ENCODE measurements around the gene KMT2B.

Gene KMT2B

DNA sequence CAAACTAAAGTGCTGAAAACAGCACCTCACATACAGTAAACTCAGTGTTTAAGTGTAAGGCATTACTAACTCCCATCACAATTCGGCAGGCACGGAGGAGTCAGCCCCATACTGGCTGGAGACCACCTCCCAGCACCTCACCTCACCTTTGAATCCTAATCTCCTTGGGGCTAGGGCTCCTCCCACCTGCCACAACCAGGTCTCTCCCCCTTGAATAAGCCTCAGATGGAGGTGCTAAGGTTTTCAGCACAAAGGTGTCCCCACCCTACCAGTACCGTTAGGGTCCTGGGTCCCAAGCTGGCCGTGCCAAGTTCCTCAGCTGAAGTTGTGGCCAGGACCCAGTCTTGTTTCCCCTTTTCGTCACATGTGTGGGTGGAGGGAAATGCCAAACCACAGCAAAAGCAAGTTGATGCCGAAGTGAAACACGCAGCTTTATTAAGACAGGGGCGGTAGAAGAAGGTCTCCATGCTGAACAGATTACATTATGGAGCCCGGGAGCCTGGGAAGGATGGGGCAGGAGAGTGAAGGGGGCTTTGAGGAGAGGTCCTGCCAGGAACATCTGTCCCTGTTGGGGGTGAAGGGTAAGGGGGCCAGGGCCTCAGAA is 24.4 kb downstream of the KMT2B start, which contains the start of gene IGFLR1:
TSS of gene IGFLR1 (minus strand) at position 332 of the 604 bp plus-strand sequence. CDS start 1,272 bp downstream, outside the sequence.
- H2AFZ ChIP-seq (ENCODE audit: low read length), result no peak within 1 kb of the TSS
- H3K4me1 ChIP-seq (ENCODE audit: insufficient read depth, low read length, severe bottlenecking), result peaks cover 61% of the 10 kb centered on the region
- no peaks in the 10 kb centered on the region for H3K9me3 ChIP-seq (ENCODE audit: low read length)
- H3K4me2 ChIP-seq (ENCODE audit: low read length), result peak within 1 kb of the TSS; percentile 58
- H4K20me1 ChIP-seq (ENCODE audit: insufficient read depth, low read length), result no peaks in the 10 kb centered on the region
- H3K4me3 ChIP-seq (ENCODE audit: low read depth, low read length, poor library complexity, severe bottlenecking), result peak within 1 kb of the TSS; percentile 71
- H3K36me3 ChIP-seq (ENCODE audit: insufficient read depth, low read length), result peaks cover 19% of the 10 kb centered on the region
- no peak for TF ChIP-seq EZH2 (IDR thresholded peaks at IDR 0.05; ENCODE audit: borderline replicate concordance, low read length)
- H3K9ac ChIP-seq (ENCODE audit: low read length), result peak within 1 kb of the TSS; percentile 44; the same call in 1 of the 2 replicates
- H3K27me3 ChIP-seq (ENCODE audit: insufficient read depth, low read length), result no peaks in the 10 kb centered on the region
- no peaks in the 10 kb centered on the region for H3K9me2 ChIP-seq (ENCODE audit: low read depth, low read length)
- H3F3A ChIP-seq (ENCODE audit: insufficient read depth, low read length), result no peaks in the 10 kb centered on the region
- no peaks in the 10 kb centered on the region for H3K79me2 ChIP-seq (ENCODE audit: insufficient read depth, low read length)
- peak within 1 kb of the TSS; percentile 86 for H3K27ac ChIP-seq (ENCODE audit: low read depth, low read length, poor library complexity, severe bottlenecking)

DNA sequence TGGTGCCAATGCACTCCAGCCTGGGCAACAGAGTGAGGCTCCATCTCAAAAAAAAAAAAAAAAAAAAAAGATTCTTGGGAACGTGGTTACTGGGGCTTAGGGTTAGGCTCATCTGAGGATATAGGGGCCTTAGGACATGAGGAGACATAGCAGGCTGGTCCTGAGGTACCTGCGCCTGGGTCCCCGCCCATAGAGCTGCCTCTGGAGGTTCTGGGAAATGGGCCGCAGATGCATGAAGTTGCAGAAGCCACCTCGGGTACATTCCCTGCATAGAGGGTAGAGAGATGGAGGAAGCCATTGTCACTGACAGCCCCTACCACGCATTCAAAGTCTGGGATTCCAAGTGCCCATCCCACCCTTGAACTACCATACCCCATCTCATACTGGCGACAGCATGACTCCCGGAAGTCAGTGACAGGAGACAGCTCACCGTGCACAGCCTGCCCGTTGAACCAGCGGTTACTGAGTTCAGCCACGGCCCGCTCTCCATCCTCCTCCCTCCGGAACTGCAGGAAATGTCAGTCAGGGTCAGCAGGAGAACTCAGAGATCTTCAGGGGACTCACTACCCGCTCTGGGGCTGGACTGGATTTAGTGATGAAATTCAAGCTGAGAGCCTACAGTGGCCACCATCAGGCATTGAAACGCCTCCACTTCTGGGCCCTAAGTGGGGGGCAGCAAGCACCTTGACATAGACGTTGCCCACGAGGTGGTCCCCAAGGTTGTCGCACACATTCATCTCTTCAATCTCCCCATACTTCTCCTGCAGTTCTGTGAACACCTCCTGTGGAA is 26.0 kb downstream of the KMT2B start:
- peak overlapping the region; percentile 91 for H3K4me3 ChIP-seq (ENCODE audit: low read depth, low read length, poor library complexity, severe bottlenecking)
- H3K9ac ChIP-seq (ENCODE audit: low read length), result peak overlapping the region; percentile 92
- no peak overlapping the region for H2AFZ ChIP-seq (ENCODE audit: low read length)
- no peaks in the 10 kb centered on the region for H3K9me2 ChIP-seq (ENCODE audit: low read depth, low read length)
- peaks cover 69% of the 10 kb centered on the region for H3K4me1 ChIP-seq (ENCODE audit: insufficient read depth, low read length, severe bottlenecking)
- H3K9me3 ChIP-seq (ENCODE audit: low read length), result no peaks in the 10 kb centered on the region
- H3K27ac ChIP-seq (ENCODE audit: low read depth, low read length, poor library complexity, severe bottlenecking), result peak overlapping the region; percentile 97
- peaks cover 4% of the 10 kb centered on the region for H3K36me3 ChIP-seq (ENCODE audit: insufficient read depth, low read length)
- H3K4me2 ChIP-seq (ENCODE audit: low read length), result peak overlapping the region; percentile 87
- H4K20me1 ChIP-seq (ENCODE audit: insufficient read depth, low read length), result no peaks in the 10 kb centered on the region
- TF ChIP-seq EZH2 (IDR thresholded peaks at IDR 0.05; ENCODE audit: borderline replicate concordance, low read length), result no peak
- TF ChIP-seq, protein P1, sequence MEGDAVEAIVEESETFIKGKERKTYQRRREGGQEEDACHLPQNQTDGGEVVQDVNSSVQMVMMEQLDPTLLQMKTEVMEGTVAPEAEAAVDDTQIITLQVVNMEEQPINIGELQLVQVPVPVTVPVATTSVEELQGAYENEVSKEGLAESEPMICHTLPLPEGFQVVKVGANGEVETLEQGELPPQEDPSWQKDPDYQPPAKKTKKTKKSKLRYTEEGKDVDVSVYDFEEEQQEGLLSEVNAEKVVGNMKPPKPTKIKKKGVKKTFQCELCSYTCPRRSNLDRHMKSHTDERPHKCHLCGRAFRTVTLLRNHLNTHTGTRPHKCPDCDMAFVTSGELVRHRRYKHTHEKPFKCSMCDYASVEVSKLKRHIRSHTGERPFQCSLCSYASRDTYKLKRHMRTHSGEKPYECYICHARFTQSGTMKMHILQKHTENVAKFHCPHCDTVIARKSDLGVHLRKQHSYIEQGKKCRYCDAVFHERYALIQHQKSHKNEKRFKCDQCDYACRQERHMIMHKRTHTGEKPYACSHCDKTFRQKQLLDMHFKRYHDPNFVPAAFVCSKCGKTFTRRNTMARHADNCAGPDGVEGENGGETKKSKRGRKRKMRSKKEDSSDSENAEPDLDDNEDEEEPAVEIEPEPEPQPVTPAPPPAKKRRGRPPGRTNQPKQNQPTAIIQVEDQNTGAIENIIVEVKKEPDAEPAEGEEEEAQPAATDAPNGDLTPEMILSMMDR (IDR thresholded peaks at IDR 0.05; ENCODE audit: low read length), result no peak
- no peaks in the 10 kb centered on the region for H3F3A ChIP-seq (ENCODE audit: insufficient read depth, low read length)
- H3K79me2 ChIP-seq (ENCODE audit: insufficient read depth, low read length), result no peaks in the 10 kb centered on the region
- H3K27me3 ChIP-seq (ENCODE audit: insufficient read depth, low read length), result no peaks in the 10 kb centered on the region

DNA sequence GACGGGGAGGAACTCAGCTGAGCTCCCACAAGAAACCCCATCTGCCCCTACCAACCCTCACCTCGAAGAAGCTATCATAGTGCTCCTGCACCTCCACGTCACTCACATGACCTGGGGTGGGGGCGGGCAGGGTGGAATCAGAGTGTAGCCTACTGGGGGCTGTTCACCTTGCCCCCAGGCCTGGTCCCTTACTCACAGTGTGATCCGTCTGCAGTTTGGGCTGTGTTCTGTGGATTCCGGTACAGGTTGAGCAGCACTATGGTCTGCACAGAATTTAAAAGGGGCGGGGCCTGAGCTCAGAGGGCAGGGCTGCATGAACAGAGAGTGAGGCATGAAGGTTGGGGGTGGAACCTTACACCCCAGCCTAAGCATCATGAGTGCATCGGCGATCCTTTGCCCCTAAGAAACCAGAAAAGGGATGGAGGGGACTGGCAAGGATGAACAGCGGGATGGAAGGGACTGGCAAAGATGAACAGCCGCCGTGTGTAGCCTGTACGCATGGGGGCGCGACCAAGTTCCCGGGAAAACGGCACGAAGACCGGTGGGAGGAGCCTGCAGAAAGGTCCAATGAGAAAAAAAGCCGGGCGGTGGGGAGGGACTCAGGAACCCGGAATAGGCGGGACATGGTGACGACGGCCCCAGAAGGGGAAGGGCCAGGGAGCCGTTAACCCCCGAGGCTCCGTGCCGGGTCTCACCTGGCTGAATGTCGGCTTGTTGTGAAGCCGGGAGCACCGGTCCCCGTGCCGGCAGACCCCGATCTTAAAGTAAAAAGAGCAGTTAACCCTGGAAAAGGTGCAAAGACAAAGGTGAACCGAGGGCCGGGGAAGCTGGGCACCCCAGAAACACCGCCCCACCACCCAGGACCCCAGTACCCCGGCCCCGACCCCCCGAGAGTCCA is 26.9 kb downstream of the KMT2B start:
- Histone ChIP-seq H3K4me1 (ENCODE audit: insufficient read depth, low read length, severe bottlenecking) (peaks cover 73% of the 10 kb centered on the region), H3K79me2 (ENCODE audit: insufficient read depth, low read length) (no peaks in the 10 kb centered on the region), H3K4me2 (ENCODE audit: low read length) (peak overlapping the region; percentile 87), H3F3A (ENCODE audit: insufficient read depth, low read length) (no peaks in the 10 kb centered on the region), H3K9ac (ENCODE audit: low read length) (peak overlapping the region; percentile 92), H3K27me3 (ENCODE audit: insufficient read depth, low read length) (no peaks in the 10 kb centered on the region), H3K36me3 (ENCODE audit: insufficient read depth, low read length) (no peaks in the 10 kb centered on the region), H3K9me3 (ENCODE audit: low read length) (no peaks in the 10 kb centered on the region), H2AFZ (ENCODE audit: low read length) (no peak overlapping the region), H4K20me1 (ENCODE audit: insufficient read depth, low read length) (no peaks in the 10 kb centered on the region), H3K4me3 (ENCODE audit: low read depth, low read length, poor library complexity, severe bottlenecking) (peak overlapping the region; percentile 91), H3K9me2 (ENCODE audit: low read depth, low read length) (no peaks in the 10 kb centered on the region), H3K27ac (ENCODE audit: low read depth, low read length, poor library complexity, severe bottlenecking) (peak overlapping the region; percentile 97)
- TF ChIP-seq, protein P1 (IDR thresholded peaks at IDR 0.05; ENCODE audit: low read length), result peak; percentile 42
- no peak for TF ChIP-seq EZH2 (IDR thresholded peaks at IDR 0.05; ENCODE audit: borderline replicate concordance, low read length)

All from OCI-LY1 (cell line).